ENCODE results near the gene CFAP299.

DNA sequence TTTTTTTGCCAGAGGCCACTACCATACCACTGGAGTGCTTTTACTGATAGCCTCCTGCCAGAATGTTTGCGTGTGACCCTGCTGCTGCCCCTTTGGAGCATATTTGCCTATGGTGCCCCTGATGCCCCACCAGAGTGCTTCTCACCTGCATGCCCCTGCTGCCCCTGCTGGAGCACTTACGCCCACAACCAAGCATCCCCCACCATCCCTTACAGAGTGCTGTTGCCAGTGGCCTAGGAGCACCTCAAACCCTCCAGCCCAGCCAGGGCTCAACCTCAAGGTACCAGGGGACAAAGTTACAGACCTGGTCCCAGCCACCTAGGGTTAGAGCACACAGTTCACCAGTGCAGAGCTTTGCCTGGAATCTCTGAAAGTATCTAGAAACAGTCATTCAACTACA is 207.2 kb downstream of the CFAP299 start:
- TF ChIP-seq, protein P1, sequence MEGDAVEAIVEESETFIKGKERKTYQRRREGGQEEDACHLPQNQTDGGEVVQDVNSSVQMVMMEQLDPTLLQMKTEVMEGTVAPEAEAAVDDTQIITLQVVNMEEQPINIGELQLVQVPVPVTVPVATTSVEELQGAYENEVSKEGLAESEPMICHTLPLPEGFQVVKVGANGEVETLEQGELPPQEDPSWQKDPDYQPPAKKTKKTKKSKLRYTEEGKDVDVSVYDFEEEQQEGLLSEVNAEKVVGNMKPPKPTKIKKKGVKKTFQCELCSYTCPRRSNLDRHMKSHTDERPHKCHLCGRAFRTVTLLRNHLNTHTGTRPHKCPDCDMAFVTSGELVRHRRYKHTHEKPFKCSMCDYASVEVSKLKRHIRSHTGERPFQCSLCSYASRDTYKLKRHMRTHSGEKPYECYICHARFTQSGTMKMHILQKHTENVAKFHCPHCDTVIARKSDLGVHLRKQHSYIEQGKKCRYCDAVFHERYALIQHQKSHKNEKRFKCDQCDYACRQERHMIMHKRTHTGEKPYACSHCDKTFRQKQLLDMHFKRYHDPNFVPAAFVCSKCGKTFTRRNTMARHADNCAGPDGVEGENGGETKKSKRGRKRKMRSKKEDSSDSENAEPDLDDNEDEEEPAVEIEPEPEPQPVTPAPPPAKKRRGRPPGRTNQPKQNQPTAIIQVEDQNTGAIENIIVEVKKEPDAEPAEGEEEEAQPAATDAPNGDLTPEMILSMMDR (IDR thresholded peaks at IDR 0.05; ENCODE audit: poor library complexity), result no peak
- TF ChIP-seq EZH2phosphoT487 (IDR thresholded peaks at IDR 0.05; ENCODE audit: low read depth, severe bottlenecking, unreplicated experiment), result no peak
